ENCODE results near the gene CMSS1. TPM values are rescaled to one million over a fixed set of nuclear protein-coding genes. Genes with fewer than 3 reads are reported as not detected.
A peak's percentile ranks its signal among the peaks of the same experiment; 100 is the strongest.

Gene CMSS1
- total and polyA plus RNA-seq, 2 of the 13 experiments (the other 11 are each of a cell fraction or from before 2014, with no cell fraction given): 6.4 to 48.7 TPM

DNA sequence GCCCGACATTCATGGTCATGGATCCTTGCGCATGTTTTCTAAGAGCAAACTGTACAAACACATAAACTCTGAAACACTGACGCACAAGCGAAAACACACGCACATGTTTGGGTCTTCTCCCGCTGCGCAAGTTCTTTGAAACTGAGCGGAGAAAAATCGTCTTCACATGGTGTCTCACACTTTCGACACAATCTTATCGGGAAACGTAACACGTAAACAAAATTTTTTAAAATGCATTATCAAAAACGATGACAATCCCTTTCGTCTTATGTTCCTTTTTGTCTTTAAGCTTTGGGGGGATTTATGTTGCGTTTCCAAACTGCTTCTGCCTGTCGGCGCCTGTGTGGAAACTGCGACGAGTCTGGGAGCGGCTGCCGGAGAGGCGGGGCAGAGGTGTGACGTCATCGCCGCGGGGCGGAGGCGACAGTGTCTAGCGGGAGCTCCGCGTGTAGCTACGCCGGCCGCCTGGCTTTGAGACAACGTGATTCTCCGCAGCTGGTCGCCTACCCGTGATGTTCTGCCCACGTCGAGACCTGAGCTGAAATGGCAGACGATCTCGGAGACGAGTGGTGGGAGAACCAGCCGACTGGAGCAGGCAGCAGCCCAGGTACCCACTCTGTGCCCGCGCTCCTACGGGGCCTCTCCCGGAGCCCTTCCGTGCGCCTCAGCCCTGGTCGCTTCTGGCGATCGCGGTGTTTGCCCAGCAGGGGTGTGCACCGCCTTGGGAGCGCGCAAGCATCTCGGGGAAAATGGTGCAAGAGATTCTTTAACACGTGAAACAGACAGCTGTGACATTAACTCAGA, at the start of gene CMSS1 (continued):
- TF ChIP-seq, protein P1, sequence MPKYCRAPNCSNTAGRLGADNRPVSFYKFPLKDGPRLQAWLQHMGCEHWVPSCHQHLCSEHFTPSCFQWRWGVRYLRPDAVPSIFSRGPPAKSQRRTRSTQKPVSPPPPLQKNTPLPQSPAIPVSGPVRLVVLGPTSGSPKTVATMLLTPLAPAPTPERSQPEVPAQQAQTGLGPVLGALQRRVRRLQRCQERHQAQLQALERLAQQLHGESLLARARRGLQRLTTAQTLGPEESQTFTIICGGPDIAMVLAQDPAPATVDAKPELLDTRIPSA (CRISPR knock-in tag; IDR thresholded peaks at IDR 0.05; ENCODE audit: borderline replicate concordance): no peak; the same call in 1 of the 2 replicates
- TF ChIP-seq ZNF205 (CRISPR knock-in tag; IDR thresholded peaks at IDR 0.05): peak; percentile 5; the same call in 1 of the 2 replicates
- no peak for TF ChIP-seq HNF4G (IDR thresholded peaks at IDR 0.05; ENCODE audit: borderline replicate concordance, low read depth, low read length)
- no peak for TF ChIP-seq HNF4G (CRISPR knock-in tag; IDR thresholded peaks at IDR 0.05; ENCODE audit: borderline replicate concordance, low read depth)
- TF ChIP-seq ZNF781 (CRISPR knock-in tag; IDR thresholded peaks at IDR 0.05; ENCODE audit: borderline replicate concordance, not compliant biosample characterization): peak; percentile 21
- TF ChIP-seq ZSCAN12 (CRISPR knock-in tag; IDR thresholded peaks at IDR 0.05): no peak
- no peak for TF ChIP-seq ZNF746 (CRISPR knock-in tag; IDR thresholded peaks at IDR 0.05)
- TF ChIP-seq, protein P2, sequence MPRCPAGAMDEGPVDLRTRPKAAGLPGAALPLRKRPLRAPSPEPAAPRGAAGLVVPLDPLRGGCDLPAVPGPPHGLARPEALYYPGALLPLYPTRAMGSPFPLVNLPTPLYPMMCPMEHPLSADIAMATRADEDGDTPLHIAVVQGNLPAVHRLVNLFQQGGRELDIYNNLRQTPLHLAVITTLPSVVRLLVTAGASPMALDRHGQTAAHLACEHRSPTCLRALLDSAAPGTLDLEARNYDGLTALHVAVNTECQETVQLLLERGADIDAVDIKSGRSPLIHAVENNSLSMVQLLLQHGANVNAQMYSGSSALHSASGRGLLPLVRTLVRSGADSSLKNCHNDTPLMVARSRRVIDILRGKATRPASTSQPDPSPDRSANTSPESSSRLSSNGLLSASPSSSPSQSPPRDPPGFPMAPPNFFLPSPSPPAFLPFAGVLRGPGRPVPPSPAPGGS (CRISPR knock-in tag; IDR thresholded peaks at IDR 0.05): peak; percentile 29
- peak; percentile 85; the same call in 1 of the 2 replicates for TF ChIP-seq ZBTB3 (CRISPR knock-in tag; IDR thresholded peaks at IDR 0.05; ENCODE audit: borderline replicate concordance, low read depth)
- peak; percentile 71 for TF ChIP-seq SALL2 (CRISPR knock-in tag; IDR thresholded peaks at IDR 0.05)
- TF ChIP-seq RELA (CRISPR knock-in tag; IDR thresholded peaks at IDR 0.05): no peak
- TF ChIP-seq POLR2G (IDR thresholded peaks at IDR 0.05; ENCODE audit: low read depth, low read length): peak; percentile 77
- peak in 1 of 2 experiments; percentile 62; a peak in 3 of 4 replicates for TF ChIP-seq MAFK (conservative IDR thresholded peaks at IDR 0.05 in 1 of 2, IDR thresholded peaks at IDR 0.05 in 1 of 2; ENCODE audit: low read length in 2 of 2)
- no peak for TF ChIP-seq GABPA (IDR thresholded peaks at IDR 0.05; ENCODE audit: low read depth, low read length)
- TF ChIP-seq GABPA (CRISPR knock-in tag; IDR thresholded peaks at IDR 0.05; ENCODE audit: low read depth): peak; percentile 37; the same call in 1 of the 2 replicates
- TF ChIP-seq, protein P3, sequence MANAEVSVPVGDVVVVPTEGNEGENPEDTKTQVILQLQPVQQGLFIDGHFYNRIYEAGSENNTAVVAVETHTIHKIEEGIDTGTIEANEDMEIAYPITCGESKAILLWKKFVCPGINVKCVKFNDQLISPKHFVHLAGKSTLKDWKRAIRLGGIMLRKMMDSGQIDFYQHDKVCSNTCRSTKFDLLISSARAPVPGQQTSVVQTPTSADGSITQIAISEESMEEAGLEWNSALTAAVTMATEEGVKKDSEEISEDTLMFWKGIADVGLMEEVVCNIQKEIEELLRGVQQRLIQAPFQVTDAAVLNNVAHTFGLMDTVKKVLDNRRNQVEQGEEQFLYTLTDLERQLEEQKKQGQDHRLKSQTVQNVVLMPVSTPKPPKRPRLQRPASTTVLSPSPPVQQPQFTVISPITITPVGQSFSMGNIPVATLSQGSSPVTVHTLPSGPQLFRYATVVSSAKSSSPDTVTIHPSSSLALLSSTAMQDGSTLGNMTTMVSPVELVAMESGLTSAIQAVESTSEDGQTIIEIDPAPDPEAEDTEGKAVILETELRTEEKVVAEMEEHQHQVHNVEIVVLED (CRISPR knock-in tag; IDR thresholded peaks at IDR 0.05; ENCODE audit: borderline replicate concordance): peak; percentile 86
- peak; percentile 74 for TF ChIP-seq SKI (IDR thresholded peaks at IDR 0.05; ENCODE audit: partially characterized antibody)
- peak; percentile 57; the same call in 1 of the 2 replicates for TF ChIP-seq FOXK1 (CRISPR knock-in tag; IDR thresholded peaks at IDR 0.05; ENCODE audit: borderline replicate concordance, low read depth)
- TF ChIP-seq, protein P4, sequence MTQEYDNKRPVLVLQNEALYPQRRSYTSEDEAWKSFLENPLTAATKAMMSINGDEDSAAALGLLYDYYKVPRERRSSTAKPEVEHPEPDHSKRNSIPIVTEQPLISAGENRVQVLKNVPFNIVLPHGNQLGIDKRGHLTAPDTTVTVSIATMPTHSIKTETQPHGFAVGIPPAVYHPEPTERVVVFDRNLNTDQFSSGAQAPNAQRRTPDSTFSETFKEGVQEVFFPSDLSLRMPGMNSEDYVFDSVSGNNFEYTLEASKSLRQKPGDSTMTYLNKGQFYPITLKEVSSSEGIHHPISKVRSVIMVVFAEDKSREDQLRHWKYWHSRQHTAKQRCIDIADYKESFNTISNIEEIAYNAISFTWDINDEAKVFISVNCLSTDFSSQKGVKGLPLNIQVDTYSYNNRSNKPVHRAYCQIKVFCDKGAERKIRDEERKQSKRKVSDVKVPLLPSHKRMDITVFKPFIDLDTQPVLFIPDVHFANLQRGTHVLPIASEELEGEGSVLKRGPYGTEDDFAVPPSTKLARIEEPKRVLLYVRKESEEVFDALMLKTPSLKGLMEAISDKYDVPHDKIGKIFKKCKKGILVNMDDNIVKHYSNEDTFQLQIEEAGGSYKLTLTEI (CRISPR knock-in tag; conservative IDR thresholded peaks at IDR 0.05): no peak
- TF ChIP-seq LCORL (IDR thresholded peaks at IDR 0.05): no peak
- TF ChIP-seq LCORL (CRISPR knock-in tag; IDR thresholded peaks at IDR 0.05): peak; percentile 70; the same call in 1 of the 2 replicates
- TF ChIP-seq FOXC1 (CRISPR knock-in tag; IDR thresholded peaks at IDR 0.05; ENCODE audit: borderline replicate concordance): peak; percentile 93

Measured in HepG2 (cell line).